ENCODE measurements around the gene MCRIP1. TPM values are rescaled to one million over a fixed set of nuclear protein-coding genes. Genes with fewer than 3 reads are reported as not detected.

The MCRIP1 gene
- total and polyA plus RNA-seq, 11 donors: 74.8 to 266 (median 105) TPM

DNA sequence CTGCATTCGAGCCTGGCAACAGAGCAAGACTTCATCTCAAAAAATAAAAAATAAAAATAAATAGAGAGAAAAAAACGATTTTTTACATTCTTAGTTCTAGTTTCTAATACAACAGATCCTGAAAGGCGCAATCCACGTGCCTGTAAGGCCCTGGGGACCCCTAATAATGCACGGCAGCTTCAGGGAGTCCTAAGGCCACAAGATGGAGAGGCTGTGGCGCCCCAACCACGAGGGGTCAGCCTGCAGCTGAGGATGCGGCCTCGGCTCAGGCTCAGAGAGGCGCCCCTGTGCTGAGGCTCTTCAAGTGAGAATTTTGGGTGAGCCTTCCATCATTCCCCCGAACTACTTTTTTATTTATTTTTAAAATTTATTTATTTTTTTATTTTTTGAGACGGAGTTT is 16.4 kb upstream of the MCRIP1 start:
- WGBS, 4 donors: 94 to 96% (median 95%) methylated on average over 12 of the region's 12 CpGs
- no peak overlapping the region for H3K27ac ChIP-seq
- intact Hi-C loops (cut with DNase I): loop anchor here in 2 of 10 donors (2.0 to 5.0 kb wide), 2 partner anchors 31 to 48 kb away; no protein-coding TSS in a partner anchor
- H3K27me3 ChIP-seq: no peaks in the 10 kb centered on the region
- no peak for ATAC-seq
- DNase-seq: no peak
- no peak for TF ChIP-seq POLR2A (IDR thresholded peaks at IDR 0.05)
- TF ChIP-seq, protein P1, sequence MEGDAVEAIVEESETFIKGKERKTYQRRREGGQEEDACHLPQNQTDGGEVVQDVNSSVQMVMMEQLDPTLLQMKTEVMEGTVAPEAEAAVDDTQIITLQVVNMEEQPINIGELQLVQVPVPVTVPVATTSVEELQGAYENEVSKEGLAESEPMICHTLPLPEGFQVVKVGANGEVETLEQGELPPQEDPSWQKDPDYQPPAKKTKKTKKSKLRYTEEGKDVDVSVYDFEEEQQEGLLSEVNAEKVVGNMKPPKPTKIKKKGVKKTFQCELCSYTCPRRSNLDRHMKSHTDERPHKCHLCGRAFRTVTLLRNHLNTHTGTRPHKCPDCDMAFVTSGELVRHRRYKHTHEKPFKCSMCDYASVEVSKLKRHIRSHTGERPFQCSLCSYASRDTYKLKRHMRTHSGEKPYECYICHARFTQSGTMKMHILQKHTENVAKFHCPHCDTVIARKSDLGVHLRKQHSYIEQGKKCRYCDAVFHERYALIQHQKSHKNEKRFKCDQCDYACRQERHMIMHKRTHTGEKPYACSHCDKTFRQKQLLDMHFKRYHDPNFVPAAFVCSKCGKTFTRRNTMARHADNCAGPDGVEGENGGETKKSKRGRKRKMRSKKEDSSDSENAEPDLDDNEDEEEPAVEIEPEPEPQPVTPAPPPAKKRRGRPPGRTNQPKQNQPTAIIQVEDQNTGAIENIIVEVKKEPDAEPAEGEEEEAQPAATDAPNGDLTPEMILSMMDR (IDR thresholded peaks at IDR 0.05): no peak
- no peaks in the 10 kb centered on the region for H3K4me1 ChIP-seq
- peaks cover 0 to 100% (median 97%) of the 10 kb centered on the region in 9 donors for H3K36me3 ChIP-seq
- H3K4me3 ChIP-seq: no peak overlapping the region
- H3K9me3 ChIP-seq: no peaks in the 10 kb centered on the region

DNA sequence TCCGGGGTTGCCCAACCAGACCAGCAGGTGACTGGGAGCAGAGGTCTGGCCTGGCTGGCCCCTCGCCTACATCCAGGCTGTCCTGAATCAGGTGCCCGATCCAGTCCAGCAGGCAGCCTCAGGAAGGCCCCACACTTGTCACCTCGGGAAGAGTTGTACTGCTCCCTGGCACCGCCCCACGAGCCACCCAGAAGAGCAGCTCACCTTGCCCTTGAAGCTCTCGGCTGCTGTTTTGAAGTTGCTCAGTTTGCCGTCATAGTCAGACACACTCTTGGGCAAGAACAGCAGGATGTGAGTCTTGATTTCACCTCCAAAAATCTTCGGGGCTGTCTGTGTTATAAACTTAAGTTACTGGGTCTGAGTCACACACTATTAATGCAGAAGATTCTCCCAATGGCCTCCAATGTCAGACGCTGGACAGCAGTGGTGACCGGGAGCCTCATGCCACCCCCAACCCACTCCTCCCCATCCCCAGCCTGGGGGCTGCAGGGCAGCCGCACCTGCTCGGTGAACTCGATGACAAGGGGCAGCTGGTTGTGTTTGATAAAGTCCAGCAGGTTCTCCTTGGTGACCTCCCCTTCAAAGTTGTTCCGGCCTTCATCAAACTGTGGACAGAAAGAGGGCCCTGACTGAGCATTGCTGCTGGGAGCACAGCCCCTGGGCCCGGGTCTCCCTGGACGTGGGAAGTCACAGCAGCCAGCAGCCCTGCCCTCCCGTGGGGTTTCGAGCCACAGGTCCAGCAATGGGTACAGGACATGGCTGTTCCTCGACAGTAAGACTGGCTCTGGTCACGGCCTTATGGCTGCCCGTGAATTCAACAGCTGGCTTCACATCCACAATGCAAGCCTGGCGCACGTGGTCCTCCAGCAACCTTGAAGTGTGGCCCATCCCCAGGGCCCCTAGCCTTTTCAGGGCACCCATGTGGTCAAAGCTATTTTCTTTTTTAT is 13.9 kb upstream of the MCRIP1 start:
- Histone ChIP-seq H3K9me3 (no peaks in the 10 kb centered on the region), H3K27ac (no peak overlapping the region), H3K4me1 (no peaks in the 10 kb centered on the region), H3K36me3 (peaks cover 0 to 99% (median 94%) of the 10 kb centered on the region in 9 donors), H3K27me3 (no peaks in the 10 kb centered on the region), H3K4me3 (no peak overlapping the region)
- TF ChIP-seq, protein P1 (IDR thresholded peaks at IDR 0.05): no peak
- no peak for TF ChIP-seq POLR2A (IDR thresholded peaks at IDR 0.05)
- intact Hi-C loops (cut with DNase I): loop anchor here in 1 of 10 donors (5.0 kb wide), 1 partner anchor 50 kb away; no protein-coding TSS in a partner anchor
- WGBS, 4 donors: 80 to 88% (median 86%) methylated on average over 15 to 24 of the region's 24 CpGs
- ATAC-seq: no peak
- no peak for DNase-seq

DNA sequence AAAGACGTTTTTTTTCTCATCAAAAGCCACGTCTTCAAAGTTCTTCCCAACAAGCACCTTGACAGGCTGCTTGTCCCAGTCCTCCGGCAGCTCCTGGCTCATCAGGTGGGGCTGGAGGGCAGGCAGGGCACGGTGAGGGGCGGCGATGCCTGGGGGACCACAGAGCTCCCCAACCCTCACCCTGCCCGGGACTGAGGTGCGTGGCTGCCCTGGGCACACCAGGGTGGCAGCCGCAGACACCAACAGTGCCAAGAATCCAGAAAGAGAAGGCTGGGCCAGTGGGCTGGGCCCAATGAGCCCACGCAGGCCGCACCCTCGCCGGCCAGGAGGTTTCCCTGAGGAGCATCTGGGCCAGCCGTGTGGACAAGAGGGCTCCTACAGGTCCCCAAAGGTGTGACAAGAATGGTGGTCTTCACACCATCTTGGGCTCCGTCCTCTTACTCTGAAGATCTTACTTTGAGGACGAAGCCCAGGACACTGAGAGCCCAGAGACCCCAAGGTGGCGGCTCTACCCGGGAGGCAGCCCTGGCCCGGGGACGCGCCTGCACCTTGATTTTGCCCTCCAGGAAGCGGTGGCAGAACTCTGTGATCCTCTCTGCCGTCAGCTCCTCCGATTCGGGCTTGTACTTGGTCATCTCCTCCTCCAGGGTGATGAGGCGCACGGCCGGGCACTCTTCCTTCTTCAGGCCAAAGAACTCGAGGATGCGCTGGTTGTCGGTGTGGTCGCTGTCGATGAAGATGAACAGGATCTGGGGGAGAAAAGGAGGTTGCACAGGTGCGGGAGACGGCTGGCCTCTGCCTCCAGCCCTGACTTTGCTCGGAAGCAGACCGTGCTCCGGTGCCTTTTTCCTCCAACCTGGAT is 13.0 kb upstream of the MCRIP1 start:
- peaks cover 0 to 8% (median 1%) of the 10 kb centered on the region in 12 donors for H3K4me1 ChIP-seq
- TF ChIP-seq, protein P1 (IDR thresholded peaks at IDR 0.05): no peak
- H3K27ac ChIP-seq: no peak overlapping the region
- 92 to 95% (median 94%) methylated on average over 22 to 38 of the region's 38 CpGs for WGBS, 4 donors
- intact Hi-C loops (cut with DNase I): loop anchor here in 1 of 10 donors (5.0 kb wide), 1 partner anchor 51 kb away; no protein-coding TSS in a partner anchor
- DNase-seq (no peak), ATAC-seq (no peak)
- peaks cover 0 to 90% (median 85%) of the 10 kb centered on the region in 9 donors for H3K36me3 ChIP-seq
- H3K9me3 ChIP-seq: no peaks in the 10 kb centered on the region
- H3K27me3 ChIP-seq: no peaks in the 10 kb centered on the region
- no peak overlapping the region for H3K4me3 ChIP-seq

All from heart left ventricle (tissue), 16 donors.